SH-SY5Y (cell line): ENCODE results near the gene PHEX.

ENCODE experiments used
- GATA2 ChIP-seq: IDR thresholded peaks from 2 replicates; pipeline ENCODE4 v1.6.1; 2011; ENCODE audit warnings: mild to moderate bottlenecking, low read depth, low read length
- GATA3 ChIP-seq: IDR thresholded peaks from 2 replicates; pipeline ENCODE4 v1.6.1; 2011; ENCODE audit warnings: low read depth, mild to moderate bottlenecking, low read length, moderate library complexity

DNA sequence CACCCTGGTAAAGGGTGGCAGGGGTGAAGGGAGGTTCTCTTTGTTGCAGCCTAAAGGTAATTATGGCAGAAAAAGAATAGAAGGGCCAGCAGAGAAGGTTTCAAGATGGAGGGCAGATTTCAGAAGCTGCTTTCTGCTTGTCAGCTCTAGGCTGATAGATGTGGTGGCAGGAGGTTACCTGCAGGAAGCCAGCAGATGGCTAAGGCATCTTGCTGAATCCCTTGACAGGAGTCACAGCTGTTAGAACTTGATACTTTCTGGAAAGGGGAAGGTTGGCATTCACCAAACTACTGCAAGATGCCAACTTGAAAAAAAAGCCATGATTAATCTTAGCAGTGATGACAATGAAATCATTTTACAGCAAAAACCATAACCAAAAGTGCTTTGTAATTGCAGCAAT, 171.1 kb downstream of the PHEX start:
- TF ChIP-seq GATA3 (no peak), GATA2 (no peak)
